Measurements from ENCODE around the gene UBE2I.
"Not testable (repeated sequence)": the region's sequence is repeated elsewhere in the genome, so short reads cannot be mapped to it uniquely, and the experiment has no call there.

The UBE2I gene

GRCh38 chr16:1277617-1278282 lies 31.7 kb upstream of the UBE2I start:
- DNase-seq, result no peak

- DNase-seq, result no peak
Measured at GRCh38 chr16:1278477-1278876, 31.0 kb upstream of the UBE2I start.

GRCh38 chr16:1279081-1279944 lies 30.1 kb upstream of the UBE2I start:
- no peak for DNase-seq

- no peak for DNase-seq
Measured at GRCh38 chr16:1279945-1280589, 29.4 kb upstream of the UBE2I start.

GRCh38 chr16:1280783-1281182 lies 28.7 kb upstream of the UBE2I start:
- no peak for DNase-seq

- no peak for DNase-seq
Measured at GRCh38 chr16:1281517-1281916, 27.9 kb upstream of the UBE2I start.

GRCh38 chr16:1282324-1282973 lies 27.0 kb upstream of the UBE2I start:
- DNase-seq, result no peak

- no peak for DNase-seq
Measured at GRCh38 chr16:1283296-1283695, 26.1 kb upstream of the UBE2I start.

- no peak for DNase-seq
Measured at GRCh38 chr16:1283996-1284616, 25.3 kb upstream of the UBE2I start.

GRCh38 chr16:1285669-1286512 lies 23.5 kb upstream of the UBE2I start:
- DNase-seq, result no peak

GRCh38 chr16:1286513-1287094 lies 22.8 kb upstream of the UBE2I start:
- DNase-seq, result no peak

GRCh38 chr16:1287982-1288670 lies 21.3 kb upstream of the UBE2I start:
- DNase-seq, result no peak

GRCh38 chr16:1288813-1289476 lies 20.5 kb upstream of the UBE2I start:
- DNase-seq, result no peak

GRCh38 chr16:1289477-1289866 lies 20.0 kb upstream of the UBE2I start:
- no peak for DNase-seq

GRCh38 chr16:1290063-1290501 lies 19.4 kb upstream of the UBE2I start:
- DNase-seq, result no peak

GRCh38 chr16:1290860-1291575 lies 18.4 kb upstream of the UBE2I start:
- DNase-seq, result no peak

- no peak for DNase-seq
Measured at GRCh38 chr16:1291576-1291974, 17.9 kb upstream of the UBE2I start.

GRCh38 chr16:1292208-1292607 lies 17.2 kb upstream of the UBE2I start:
- not testable (repeated sequence) for DNase-seq

GRCh38 chr16:1292808-1293207 lies 16.6 kb upstream of the UBE2I start:
- not testable (repeated sequence) for DNase-seq
